Measurements from ENCODE around the gene EIF3B.

DNA sequence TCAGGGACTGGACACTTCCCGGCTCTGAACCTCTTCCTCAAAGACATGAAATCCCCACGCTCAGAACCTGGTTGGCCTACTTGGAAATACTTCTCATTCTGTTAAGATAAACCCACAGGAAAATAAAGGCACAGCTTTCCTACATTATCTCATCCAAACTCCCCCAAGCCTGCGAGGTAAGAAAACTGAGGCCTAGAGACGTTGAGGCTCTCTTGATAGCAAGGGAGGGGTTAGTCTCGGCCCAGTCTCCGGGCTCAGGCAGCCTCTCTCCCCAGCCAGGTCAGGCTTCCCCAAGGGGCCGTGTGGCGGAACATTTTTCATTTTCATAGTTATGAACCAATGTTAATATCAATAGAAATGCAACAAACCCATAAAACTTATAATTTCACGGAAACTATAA lies 4.6 kb upstream of the EIF3B start:
- TF ChIP-seq, protein P1, sequence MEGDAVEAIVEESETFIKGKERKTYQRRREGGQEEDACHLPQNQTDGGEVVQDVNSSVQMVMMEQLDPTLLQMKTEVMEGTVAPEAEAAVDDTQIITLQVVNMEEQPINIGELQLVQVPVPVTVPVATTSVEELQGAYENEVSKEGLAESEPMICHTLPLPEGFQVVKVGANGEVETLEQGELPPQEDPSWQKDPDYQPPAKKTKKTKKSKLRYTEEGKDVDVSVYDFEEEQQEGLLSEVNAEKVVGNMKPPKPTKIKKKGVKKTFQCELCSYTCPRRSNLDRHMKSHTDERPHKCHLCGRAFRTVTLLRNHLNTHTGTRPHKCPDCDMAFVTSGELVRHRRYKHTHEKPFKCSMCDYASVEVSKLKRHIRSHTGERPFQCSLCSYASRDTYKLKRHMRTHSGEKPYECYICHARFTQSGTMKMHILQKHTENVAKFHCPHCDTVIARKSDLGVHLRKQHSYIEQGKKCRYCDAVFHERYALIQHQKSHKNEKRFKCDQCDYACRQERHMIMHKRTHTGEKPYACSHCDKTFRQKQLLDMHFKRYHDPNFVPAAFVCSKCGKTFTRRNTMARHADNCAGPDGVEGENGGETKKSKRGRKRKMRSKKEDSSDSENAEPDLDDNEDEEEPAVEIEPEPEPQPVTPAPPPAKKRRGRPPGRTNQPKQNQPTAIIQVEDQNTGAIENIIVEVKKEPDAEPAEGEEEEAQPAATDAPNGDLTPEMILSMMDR (IDR thresholded peaks at IDR 0.05), result no peak
- TF ChIP-seq POLR2A (IDR thresholded peaks at IDR 0.05), result no peak

Measured in testis (tissue), 2 donors.